Left renal cortex interstitium (tissue), 4 donors: ENCODE results near the gene MEF2D. TPM values are rescaled to one million over a fixed set of nuclear protein-coding genes. Genes with fewer than 3 reads are reported as not detected.

Source experiments
- DNase-seq, 4 donors: peaks; one replicate each; pipeline ENCODE4 v3.0.0-alpha.2; 2013; ENCODE audit warnings: low read depth in 4 of 4, low spot score in 2 of 4, missing footprints in 1 of 4
- polyA plus RNA-seq, 4 donors: library from polyadenylated mRNA; unstranded; fragments of 120-200 nt; gene quantifications; one replicate each; pipeline ENCODE4 v1.2.1, GENCODE V29; 2013; ENCODE audit not compliant: insufficient read length in 4 of 4

The MEF2D gene
- polyA plus RNA-seq, 4 donors, result 20.8 to 32.8 (median 24.3) TPM

- no peak for DNase-seq
These were observed 83.6 kb downstream of the MEF2D start for GRCh38 chr1:156416993-156417392.

GRCh38 chr1:156414461-156415064 is 86.0 kb downstream of the MEF2D start:
- no peak for DNase-seq

Other genes starting within 250 kb of the MEF2D start
- gene SMG5, start 217.9 kb downstream of the MEF2D start, polyA plus RNA-seq, result 10 to 100 TPM; 54.5 to 76.2 (median 62.1) TPM
- gene TMEM79, start 216.4 kb downstream of the MEF2D start, polyA plus RNA-seq, result 1 to 10 TPM; 4.8 to 8.2 (median 7.0) TPM
- 10 to 100 TPM; 54.6 to 73.3 (median 65.4) TPM for gene GLMP, start 205.1 kb downstream of the MEF2D start, polyA plus RNA-seq
- gene VHLL, start 201.5 kb downstream of the MEF2D start, polyA plus RNA-seq, result not detected
- gene CCT3, start 162.5 kb downstream of the MEF2D start, polyA plus RNA-seq, result 100 to 1,000 TPM; 313 to 386 (median 330) TPM
- gene TSACC, start 162.2 kb downstream of the MEF2D start, polyA plus RNA-seq, result 1 to 10 TPM in 3 of 4 donors, under 1 TPM in 1; 0.57 to 2.3 (median 1.6) TPM
- gene RHBG, start 131.6 kb downstream of the MEF2D start, polyA plus RNA-seq, result 10 to 100 TPM in 3 of 4 donors, 1 to 10 TPM in 1; 8.0 to 24.3 (median 17.0) TPM
- gene IQGAP3, start 71.8 kb upstream of the MEF2D start, polyA plus RNA-seq, result 10 to 100 TPM in 3 of 4 donors, 1 to 10 TPM in 1; 9.6 to 18.8 (median 14.6) TPM
- gene TTC24, start 78.9 kb upstream of the MEF2D start, polyA plus RNA-seq, result 1 to 10 TPM in 3 of 4 donors, under 1 TPM in 1; 0.97 to 2.3 (median 1.4) TPM
- gene NAXE, start 91.0 kb upstream of the MEF2D start, polyA plus RNA-seq, result 10 to 100 TPM; 64.7 to 86.7 (median 77.2) TPM
- 10 to 100 TPM; 28.4 to 36.1 (median 33.7) TPM for gene GPATCH4, start 100.7 kb upstream of the MEF2D start, polyA plus RNA-seq
- under 1 TPM; 0.16 to 0.62 (median 0.47) TPM for gene HAPLN2, start 118.6 kb upstream of the MEF2D start, polyA plus RNA-seq
- gene BCAN, start 141.3 kb upstream of the MEF2D start, polyA plus RNA-seq, result 1 to 10 TPM in 1 of 4 donors, under 1 TPM in 3; 0.22 to 4.1 (median 0.42) TPM
- gene NES, start 176.6 kb upstream of the MEF2D start, polyA plus RNA-seq, result 100 to 1,000 TPM; 144 to 165 (median 153) TPM
- 100 to 1,000 TPM in 2 of 4 donors, 10 to 100 TPM in 2; 76.4 to 118 (median 97.9) TPM for gene CRABP2, start 204.8 kb upstream of the MEF2D start, polyA plus RNA-seq
- gene METTL25B, start 227.7 kb upstream of the MEF2D start, polyA plus RNA-seq, result 10 to 100 TPM; 32.9 to 52.0 (median 39.5) TPM
- 10 to 100 TPM; 41.7 to 47.8 (median 44.8) TPM for gene ISG20L2, start 228.0 kb upstream of the MEF2D start, polyA plus RNA-seq
- 10 to 100 TPM; 68.6 to 77.1 (median 70.2) TPM for gene MRPL24, start 240.3 kb upstream of the MEF2D start, polyA plus RNA-seq